IMR-90 (cell line): ENCODE results near the gene IFNL3. TPM values are rescaled to one million over a fixed set of nuclear protein-coding genes. Genes with fewer than 3 reads are reported as not detected.

Source experiments
- ATAC-seq: fragments of 200-7000 bp; cut with Tn5 transposase; 2 replicates; pipeline ENCODE4 v1.9.1; 2020; ENCODE audit warnings: low read depth, mild to moderate bottlenecking, moderate library complexity
- BruUV-seq: library from RNA; stranded (reverse); fragments of 400-500 nt; replicated peaks from 2 replicates; lab custom pipeline; 2021; lab: Mats Ljungman, UMichigan
- CTCF ChIA-PET: fragments of 300-600 bp; formaldehyde crosslinking; extraction: SDS; loops from one replicate; lab custom pipeline; 2021; ENCODE audit warnings: antibody characterized with exemption; lab: Yijun Ruan, JAX
- POLR2A ChIA-PET: fragments of 300-600 bp; sonication (Branson Sonifier 250); formaldehyde crosslinking; loops from one replicate; lab custom pipeline; 2022; ENCODE audit warnings: antibody characterized with exemption; ENCODE audit not compliant: unreplicated experiment; lab: Charles Lee
- DNase-seq: peaks from one replicate; pipeline ENCODE4 v3.0.0; 2013
- H2AFZ ChIP-seq: replicated peaks from 2 replicates; pipeline ENCODE3; 2013; ENCODE audit warnings: low read length, mild to moderate bottlenecking; ENCODE audit not compliant: poor library complexity
- H2AK5ac ChIP-seq: 2 replicates; pipeline ENCODE4 v1.6.1; 2013; ENCODE audit warnings: low read depth, low read length, inconsistent platforms
- H2AK9ac ChIP-seq: replicated peaks from 2 replicates; pipeline ENCODE3; 2013; ENCODE audit warnings: mild to moderate bottlenecking, low read depth, low read length, moderate library complexity; ENCODE audit not compliant: poor library complexity
- H2BK120ac ChIP-seq: 2 replicates; pipeline ENCODE4 v1.6.1; 2013; ENCODE audit warnings: low read depth, low read length, inconsistent platforms
- H2BK15ac ChIP-seq: 3 replicates; pipeline ENCODE4 v1.6.1; 2013; ENCODE audit warnings: low read depth, low read length, inconsistent platforms
- H2BK20ac ChIP-seq: 2 replicates; pipeline ENCODE4 v1.6.1; 2013; ENCODE audit warnings: low read depth, mild to moderate bottlenecking, inconsistent platforms, low read length, moderate library complexity
- H2BK5ac ChIP-seq: 2 replicates; pipeline ENCODE4 v1.6.1; 2013; ENCODE audit warnings: mild to moderate bottlenecking, low read depth, low read length, inconsistent platforms; ENCODE audit not compliant: poor library complexity, severe bottlenecking
- H3K14ac ChIP-seq: replicated peaks from 2 replicates; pipeline ENCODE4 v1.6.1; 2013; ENCODE audit warnings: low read depth, low read length, inconsistent platforms
- H3K18ac ChIP-seq: 2 replicates; pipeline ENCODE4 v1.6.1; 2013; ENCODE audit warnings: low read depth, low read length, control low read depth
- H3K23ac ChIP-seq: 2 replicates; pipeline ENCODE4 v1.6.1; 2013; ENCODE audit warnings: low read depth, low read length, inconsistent platforms
- H3K27ac ChIP-seq: 2 replicates; pipeline ENCODE4 v1.5.1; 2013; ENCODE audit warnings: mild to moderate bottlenecking, control low read depth, low read length; ENCODE audit not compliant: insufficient read depth
- H3K27me3 ChIP-seq: 2 replicates; pipeline ENCODE4 v1.6.1; 2013; ENCODE audit warnings: low read length; ENCODE audit not compliant: control insufficient read depth, insufficient read depth
- H3K36me3 ChIP-seq: 2 replicates; pipeline ENCODE4 v1.6.1; 2013; ENCODE audit warnings: low read length, mixed read lengths; ENCODE audit not compliant: control insufficient read depth, insufficient read depth
- H3K4ac ChIP-seq: 2 replicates; pipeline ENCODE4 v1.6.1; 2013; ENCODE audit warnings: low read depth, low read length, inconsistent platforms
- H3K4me1 ChIP-seq: 2 replicates; pipeline ENCODE4 v1.6.1; 2013; ENCODE audit warnings: low read length, mixed read lengths; ENCODE audit not compliant: control insufficient read depth, insufficient read depth
- H3K4me2 ChIP-seq: 2 replicates; pipeline ENCODE4 v1.6.1; 2013; ENCODE audit warnings: low read depth, mild to moderate bottlenecking, control low read depth, low read length, moderate library complexity
- H3K4me3 ChIP-seq: 2 replicates; pipeline ENCODE4 v1.5.1; 2013; ENCODE audit warnings: low read depth, mild to moderate bottlenecking, control low read depth, low read length, moderate library complexity; ENCODE audit not compliant: insufficient read depth
- H3K56ac ChIP-seq: 2 replicates; pipeline ENCODE4 v1.6.1; 2013; ENCODE audit warnings: low read length, inconsistent platforms; ENCODE audit not compliant: insufficient read depth; ENCODE audit errors: extremely low read depth
- H3K79me1 ChIP-seq, 2 experiments: 2 replicates each; pipeline ENCODE4 v1.6.1; 2013; ENCODE audit warnings: low read length in 2 of 2, inconsistent platforms in 1 of 2, low read depth in 1 of 2
- H3K9ac ChIP-seq: 2 replicates; pipeline ENCODE4 v1.6.1; 2013; ENCODE audit warnings: low read depth, low read length, control low read depth
- H3K9me1 ChIP-seq: 2 replicates; pipeline ENCODE4 v1.6.1; 2013; ENCODE audit warnings: low read length, inconsistent platforms; ENCODE audit not compliant: insufficient read depth
- H3K9me3 ChIP-seq: 2 replicates; pipeline ENCODE4 v1.6.1; 2013; ENCODE audit warnings: low read length; ENCODE audit not compliant: control insufficient read depth, insufficient read depth
- H4K20me1 ChIP-seq: 2 replicates; pipeline ENCODE4 v1.6.1; 2013; ENCODE audit warnings: low read length, inconsistent platforms; ENCODE audit not compliant: insufficient read depth
- H4K5ac ChIP-seq: 2 replicates; pipeline ENCODE4 v1.6.1; 2013; ENCODE audit warnings: mild to moderate bottlenecking, low read depth, low read length, control low read depth
- H4K8ac ChIP-seq, 2 experiments: 2 replicates each; pipeline ENCODE4 v1.6.1; 2013; ENCODE audit warnings: low read depth in 2 of 2, low read length in 2 of 2, control low read depth in 1 of 2, inconsistent platforms in 1 of 2
- H4K91ac ChIP-seq: 2 replicates; pipeline ENCODE4 v1.6.1; 2013; ENCODE audit warnings: low read depth, low read length, inconsistent platforms; ENCODE audit not compliant: insufficient read depth
- MXI1 ChIP-seq: IDR thresholded peaks from 2 replicates; pipeline ENCODE4 v1.6.1; 2012; ENCODE audit warnings: low read depth, mild to moderate bottlenecking, low read length, moderate library complexity, borderline replicate concordance
- POLR2A ChIP-seq: IDR thresholded peaks from 2 replicates; pipeline ENCODE4 v1.6.1; 2012; ENCODE audit warnings: mild to moderate bottlenecking, low read depth, low read length
- WGBS, 2 experiments: methylation state at CpG; one replicate each; pipeline versions ENCODE4 v1.1.5 to v1.1.7; 2013; ENCODE audit warnings: missing lambda C conversion rate in 2 of 2; ENCODE audit not compliant: insufficient read length in 1 of 2; ENCODE audit errors: extremely low coverage in 2 of 2; 5-methylcytosine and 5-hydroxymethylcytosine counted together
- dilution Hi-C: fragments of 300-500 bp; cut with HindIII; formaldehyde crosslinking; loops from one replicate; pipeline ENCODE4 v1.14.3; 2018; ENCODE audit warnings: low sequenced_read_pairs; ENCODE audit not compliant: unreplicated experiment
- in situ Hi-C: fragments of 300-500 bp; cut with MboI; formaldehyde crosslinking; loops from 3 replicates; pipeline ENCODE4 v1.14.3; 2019; ENCODE audit warnings: low sequenced_read_pairs, inconsistent platforms, mixed read lengths
- intact Hi-C: fragments of 100-400 bp; cut with micrococcal nuclease; formaldehyde crosslinking; loops from 2 replicates; pipeline ENCODE4 v1.10.0; 2022
- polyA plus RNA-seq, 3 experiments: library from polyadenylated mRNA; depleted of rRNA; stranded (reverse); fragments of >200 nt; gene quantifications; 2 replicates each; pipeline ENCODE4 v1.2.3, GENCODE V29; 2012; ENCODE audit warnings: low replicate concordance in 1 of 3
- total RNA-seq: library from RNA; depleted of rRNA; stranded (reverse); fragments of >200 nt; gene quantifications from 2 replicates; pipeline ENCODE4 v1.2.3, GENCODE V29; 2012

Gene IFNL3
- total and polyA plus RNA-seq, 2 of the 4 experiments (the other 2 are of a cell fraction): not detected

- BruUV-seq: no TSS peak
- no peak overlapping the region for H2AFZ ChIP-seq
- no peaks in the 10 kb centered on the region for H3K79me1 ChIP-seq
- POLR2A ChIA-PET: no interaction called here
- H2BK120ac ChIP-seq: no peak overlapping the region
- H3K27ac ChIP-seq: no peak overlapping the region
- no peak for TF ChIP-seq POLR2A
- TF ChIP-seq MXI1: no peak
- H4K8ac ChIP-seq: no peak overlapping the region
- no peak overlapping the region for H2AK5ac ChIP-seq
- H3K4me3 ChIP-seq: no peak overlapping the region
- DNase-seq (no peak), ATAC-seq (no peak)
- in situ Hi-C loops: no loop called here
- no peak overlapping the region for H3K18ac ChIP-seq
- CTCF ChIA-PET: no interaction called here
- no peak overlapping the region for H3K23ac ChIP-seq
- H4K91ac ChIP-seq: no peak overlapping the region
- H3K14ac ChIP-seq: no peak overlapping the region
- H3K4me1 ChIP-seq: no peaks in the 10 kb centered on the region
- H3K9me1 ChIP-seq: no peaks in the 10 kb centered on the region
- WGBS, 2 experiments: no CpG with 5 or more reads among the region's 1 CpG
- dilution Hi-C loops: no loop called here
- intact Hi-C loops: loop anchor here (10.0 kb wide), 1 partner anchor 67 kb away; no protein-coding TSS in a partner anchor
- H3K4ac ChIP-seq: no peak overlapping the region
- H4K20me1 ChIP-seq: no peaks in the 10 kb centered on the region
- no peak overlapping the region for H2BK5ac ChIP-seq
- no peak overlapping the region for H3K4me2 ChIP-seq
- H2BK15ac ChIP-seq: no peak overlapping the region
- no peak overlapping the region for H2AK9ac ChIP-seq
- H3K9me3 ChIP-seq: no peaks in the 10 kb centered on the region; the same call in 1 of the 2 replicates
- H4K5ac ChIP-seq: no peak overlapping the region
- H3K36me3 ChIP-seq: no peaks in the 10 kb centered on the region
- peaks cover 8% of the 10 kb centered on the region for H3K27me3 ChIP-seq
- H3K9ac ChIP-seq: no peak overlapping the region
- no peak overlapping the region for H2BK20ac ChIP-seq
- H3K56ac ChIP-seq: no peak overlapping the region
These were observed 37.2 kb upstream of the IFNL3 start for GRCh38 chr19:39282021-39282420.
